BE2C (cell line): ENCODE data around the gene MAPK4.

Source experiments
- DNase-seq: peaks from one replicate; pipeline ENCODE4 v3.0.0-alpha.2; 2020
- H3K27me3 ChIP-seq: fragments of 250-450 bp; sonication (Bioruptor Pico); 2 replicates; pipeline ENCODE4 v1.5.1; 2020; ENCODE audit warnings: mild to moderate bottlenecking
- H3K36me3 ChIP-seq: fragments of 250-450 bp; sonication (Bioruptor Pico); 2 replicates; pipeline ENCODE4 v1.5.1; 2020; ENCODE audit warnings: mild to moderate bottlenecking
- H3K4me1 ChIP-seq: fragments of 250-450 bp; sonication (Bioruptor Pico); 2 replicates; pipeline ENCODE4 v1.5.1; 2020
- H3K4me3 ChIP-seq: 2 replicates; pipeline ENCODE4 v1.5.1; 2011; ENCODE audit warnings: low read depth, low read length
- H3K9me3 ChIP-seq: fragments of 250-450 bp; sonication (Bioruptor Pico); 2 replicates; pipeline ENCODE4 v1.5.1; 2020
- CTCF ChIP-seq: IDR thresholded peaks from 2 replicates; pipeline ENCODE4 v1.5.1; 2012; ENCODE audit warnings: mild to moderate bottlenecking, low read depth, low read length

MAPK4 gene

GRCh38 chr18:50578651-50579050 is 18.8 kb downstream of the MAPK4 start:
- DNase-seq, result no peak
- H3K4me3 ChIP-seq, result no peak overlapping the region
- H3K27me3 ChIP-seq, result no peaks in the 10 kb centered on the region
- H3K4me1 ChIP-seq, result no peaks in the 10 kb centered on the region
- no peaks in the 10 kb centered on the region for H3K9me3 ChIP-seq
- H3K36me3 ChIP-seq, result no peaks in the 10 kb centered on the region
- no peak for TF ChIP-seq CTCF

GRCh38 chr18:50579061-50579774 is 19.3 kb downstream of the MAPK4 start:
- no peak for TF ChIP-seq CTCF
- H3K4me3 ChIP-seq, result no peak overlapping the region
- no peaks in the 10 kb centered on the region for H3K36me3 ChIP-seq
- H3K9me3 ChIP-seq, result no peaks in the 10 kb centered on the region
- no peaks in the 10 kb centered on the region for H3K27me3 ChIP-seq
- no peak for DNase-seq
- H3K4me1 ChIP-seq, result no peaks in the 10 kb centered on the region

GRCh38 chr18:50581517-50581916 is 21.6 kb downstream of the MAPK4 start:
- H3K36me3 ChIP-seq, result no peaks in the 10 kb centered on the region
- no peaks in the 10 kb centered on the region for H3K9me3 ChIP-seq
- no peak overlapping the region for H3K4me3 ChIP-seq
- no peaks in the 10 kb centered on the region for H3K4me1 ChIP-seq
- no peak for TF ChIP-seq CTCF
- no peaks in the 10 kb centered on the region for H3K27me3 ChIP-seq
- no peak for DNase-seq

GRCh38 chr18:50582500-50582899 is 22.6 kb downstream of the MAPK4 start:
- H3K4me1 ChIP-seq, result no peaks in the 10 kb centered on the region
- no peaks in the 10 kb centered on the region for H3K27me3 ChIP-seq
- no peak for TF ChIP-seq CTCF
- H3K4me3 ChIP-seq, result no peak overlapping the region
- no peak for DNase-seq
- H3K36me3 ChIP-seq, result no peaks in the 10 kb centered on the region
- no peaks in the 10 kb centered on the region for H3K9me3 ChIP-seq

GRCh38 chr18:50586710-50587109 is 26.8 kb downstream of the MAPK4 start:
- H3K4me3 ChIP-seq, result no peak overlapping the region

More at GRCh38 chr18:50586710-50587109, 26.8 kb downstream of the MAPK4 start:
- TF ChIP-seq CTCF, result no peak
- H3K27me3 ChIP-seq, result no peaks in the 10 kb centered on the region
- no peaks in the 10 kb centered on the region for H3K9me3 ChIP-seq
- no peaks in the 10 kb centered on the region for H3K4me1 ChIP-seq
- no peak for DNase-seq
- H3K36me3 ChIP-seq, result no peaks in the 10 kb centered on the region
